PC-3 (cell line): ENCODE results near the gene RPRD1A. TPM values are rescaled to one million over a fixed set of nuclear protein-coding genes. Genes with fewer than 3 reads are reported as not detected.
"Not testable (repeated sequence)": the region's sequence is repeated elsewhere in the genome, so short reads cannot be mapped to it uniquely, and the experiment has no call there.

Source experiments
- ATAC-seq: fragments of 200-7000 bp; cut with Tn5 transposase; 2 replicates; pipeline ENCODE4 v1.9.1; 2020; ENCODE audit warnings: mild to moderate bottlenecking, moderate library complexity
- BruUV-seq: library from RNA; stranded (reverse); fragments of 400-500 nt; replicated peaks from 2 replicates; lab custom pipeline; 2021; lab: Mats Ljungman, UMichigan
- CTCF ChIA-PET: fragments of 300-600 bp; sonication (Branson Sonifier 250); formaldehyde crosslinking; loops from one replicate; lab custom pipeline; 2022; ENCODE audit warnings: antibody characterized with exemption; lab: Charles Lee
- POLR2A ChIA-PET: fragments of 300-600 bp; sonication (Branson Sonifier 250); formaldehyde crosslinking; loops from one replicate; lab custom pipeline; 2022; ENCODE audit warnings: antibody characterized with exemption; ENCODE audit not compliant: unreplicated experiment; lab: Charles Lee
- DNase-seq: peaks from one replicate; pipeline ENCODE4 v3.0.0-alpha.2; 2015
- H2AFZ ChIP-seq: fragments of 300-600 bp; sonication (generic); 2 replicates; pipeline ENCODE4 v1.6.0; 2016; ENCODE audit warnings: antibody characterized with exemption, low read length
- H3F3A ChIP-seq: fragments of 300-600 bp; sonication (generic); one replicate; pipeline ENCODE4 v1.6.0; 2017; ENCODE audit warnings: antibody characterized with exemption, low read length, control low read depth, mild to moderate bottlenecking; ENCODE audit not compliant: unreplicated experiment
- H3K27ac ChIP-seq: fragments of 300-600 bp; sonication (generic); 2 replicates; pipeline ENCODE4 v1.5.1; 2016; ENCODE audit warnings: mild to moderate bottlenecking, low read length
- H3K27me3 ChIP-seq: fragments of 300-600 bp; sonication (generic); 2 replicates; pipeline ENCODE4 v1.6.1; 2016; ENCODE audit warnings: low read length, mixed read lengths
- H3K36me3 ChIP-seq: fragments of 300-600 bp; sonication (generic); 2 replicates; pipeline ENCODE4 v1.6.1; 2016; ENCODE audit warnings: low read depth, mixed run types, low read length, mixed read lengths
- H3K4me1 ChIP-seq: fragments of 300-600 bp; sonication (generic); 2 replicates; pipeline ENCODE4 v1.5.1; 2016; ENCODE audit warnings: low read length; ENCODE audit not compliant: insufficient read depth
- H3K4me2 ChIP-seq: fragments of 300-600 bp; sonication (generic); 2 replicates; pipeline ENCODE4 v1.6.0; 2016; ENCODE audit warnings: low read length
- H3K4me3 ChIP-seq: fragments of 300-600 bp; sonication (generic); 2 replicates; pipeline ENCODE4 v1.5.1; 2016; ENCODE audit warnings: mild to moderate bottlenecking, low read length, mixed read lengths
- H3K79me2 ChIP-seq: fragments of 300-600 bp; sonication (generic); 2 replicates; pipeline ENCODE4 v1.6.1; 2017; ENCODE audit warnings: low read length, mixed read lengths
- H3K9ac ChIP-seq: fragments of 300-600 bp; sonication (generic); 2 replicates; pipeline ENCODE4 v1.6.0; 2016; ENCODE audit warnings: mild to moderate bottlenecking, low read length
- H3K9me2 ChIP-seq: fragments of 300-600 bp; sonication (generic); replicated peaks from 2 replicates; pipeline ENCODE4 v1.6.1; 2016; ENCODE audit warnings: mixed run types, low read length, mixed read lengths
- H3K9me3 ChIP-seq: fragments of 300-600 bp; sonication (generic); 2 replicates; pipeline ENCODE4 v1.6.1; 2016; ENCODE audit warnings: low read length, mixed read lengths
- H4K20me1 ChIP-seq: fragments of 300-600 bp; sonication (generic); 2 replicates; pipeline ENCODE4 v1.6.1; 2016; ENCODE audit warnings: low read length, mixed read lengths
- CTCF ChIP-seq: fragments of 300-600 bp; sonication (generic); conservative IDR thresholded peaks from 2 replicates; pipeline ENCODE4 v1.5.1; 2017; ENCODE audit warnings: antibody characterized with exemption, low read depth, mild to moderate bottlenecking, low read length
- EZH2 ChIP-seq: fragments of 300-600 bp; sonication (generic); IDR thresholded peaks from one replicate; pipeline ENCODE4 v1.6.1; 2017; ENCODE audit warnings: antibody characterized with exemption, mild to moderate bottlenecking, low read length; ENCODE audit not compliant: unreplicated experiment
- EZH2phosphoT487 ChIP-seq: fragments of 300-600 bp; sonication (generic); IDR thresholded peaks from 2 replicates; pipeline ENCODE4 v1.6.1; 2018; ENCODE audit warnings: mild to moderate bottlenecking, antibody characterized with exemption, low read length, borderline replicate concordance
- intact Hi-C: fragments of 100-400 bp; cut with micrococcal nuclease; formaldehyde crosslinking; loops from 2 replicates; pipeline ENCODE4 v1.9.0; 2023
- total RNA-seq: library from RNA; depleted of rRNA; stranded (reverse); fragments of >200 nt; gene quantifications from 2 replicates; pipeline ENCODE4 v1.2.3, GENCODE V29; 2014

The RPRD1A gene
- total RNA-seq, 1 experiment from 2014 or later: 42.2 TPM

- ATAC-seq: no peak
- TF ChIP-seq EZH2: no peak
- TF ChIP-seq EZH2phosphoT487: no peak
- TF ChIP-seq CTCF: no peak
- H3K36me3 ChIP-seq: no peaks in the 10 kb centered on the region
- POLR2A ChIA-PET: no interaction called here
- H3K9me2 ChIP-seq: no peaks in the 10 kb centered on the region
- H3K9me3 ChIP-seq: no peaks in the 10 kb centered on the region
- H3K9ac ChIP-seq: no peak overlapping the region
- no peak overlapping the region for H3K27ac ChIP-seq
- CTCF ChIA-PET: no interaction called here
- H2AFZ ChIP-seq: no peak overlapping the region
- no peaks in the 10 kb centered on the region for H4K20me1 ChIP-seq
- no peaks in the 10 kb centered on the region for H3K79me2 ChIP-seq
- no peaks in the 10 kb centered on the region for H3F3A ChIP-seq
- H3K4me2 ChIP-seq: no peak overlapping the region
- no peaks in the 10 kb centered on the region for H3K27me3 ChIP-seq
- no peaks in the 10 kb centered on the region; the same call in 1 of the 2 replicates for H3K4me1 ChIP-seq
- no peak overlapping the region for H3K4me3 ChIP-seq
- intact Hi-C loops: no loop called here
- BruUV-seq: no TSS peak
- DNase-seq: no peak
These were observed 7.1 kb upstream of the RPRD1A start for GRCh38 chr18:36074435-36074834.

GRCh38 chr18:36073676-36074075 is 6.3 kb upstream of the RPRD1A start:
- no peaks in the 10 kb centered on the region for H3F3A ChIP-seq
- ChIA-PET CTCF (no interaction called here), POLR2A (no interaction called here)
- H3K4me2 ChIP-seq: no peak overlapping the region
- H4K20me1 ChIP-seq: no peaks in the 10 kb centered on the region
- no peaks in the 10 kb centered on the region for H3K9me3 ChIP-seq
- H3K9me2 ChIP-seq: no peaks in the 10 kb centered on the region
- no TSS peak for BruUV-seq
- no peaks in the 10 kb centered on the region; the same call in 1 of the 2 replicates for H3K4me1 ChIP-seq
- intact Hi-C loops: no loop called here
- no peaks in the 10 kb centered on the region for H3K79me2 ChIP-seq
- TF ChIP-seq EZH2: no peak
- TF ChIP-seq EZH2phosphoT487: no peak
- no peak for TF ChIP-seq CTCF
- no peak overlapping the region for H3K4me3 ChIP-seq
- no peaks in the 10 kb centered on the region for H3K27me3 ChIP-seq
- H3K9ac ChIP-seq: no peak overlapping the region
- H3K36me3 ChIP-seq: no peaks in the 10 kb centered on the region
- no peak for DNase-seq
- ATAC-seq: no peak
- H3K27ac ChIP-seq: no peak overlapping the region
- H2AFZ ChIP-seq: no peak overlapping the region

GRCh38 chr18:36072406-36072805 is 5.0 kb upstream of the RPRD1A start:
- H3K27me3 ChIP-seq, H4K20me1 ChIP-seq, H3K4me2 ChIP-seq, POLR2A ChIA-PET, intact Hi-C loops, H3K9me3 ChIP-seq, H2AFZ ChIP-seq, H3K27ac ChIP-seq, H3K4me3 ChIP-seq, H3K9me2 ChIP-seq, BruUV-seq, H3K4me1 ChIP-seq, H3K79me2 ChIP-seq, H3F3A ChIP-seq, ATAC-seq, H3K36me3 ChIP-seq, DNase-seq, H3K9ac ChIP-seq: not testable (repeated sequence)
- CTCF ChIA-PET: interaction anchor here (0.6 kb wide), 1 partner anchor 23 kb away, joined by 3 read pairs; no protein-coding TSS in a partner anchor
